ENCODE data around the gene PTPRZ1. TPM values are rescaled to one million over a fixed set of nuclear protein-coding genes. Genes with fewer than 3 reads are reported as not detected.

Gene PTPRZ1
- total and polyA plus RNA-seq, 12 donors, result 0.17 to 19.1 (median 1.2) TPM

DNA sequence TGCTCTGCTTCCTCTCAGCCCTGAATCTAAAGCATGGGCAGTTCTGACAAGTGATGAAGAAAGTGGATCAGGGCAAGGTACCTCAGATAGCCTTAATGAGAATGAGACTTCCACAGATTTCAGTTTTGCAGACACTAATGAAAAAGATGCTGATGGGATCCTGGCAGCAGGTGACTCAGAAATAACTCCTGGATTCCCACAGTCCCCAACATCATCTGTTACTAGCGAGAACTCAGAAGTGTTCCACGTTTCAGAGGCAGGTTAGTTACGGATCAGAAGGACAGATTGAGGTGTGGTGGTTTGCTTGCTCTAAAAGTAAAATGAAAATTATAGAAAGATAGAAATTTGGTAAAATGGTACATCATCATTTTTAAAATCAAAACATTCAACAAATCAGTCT, 140.7 kb downstream of the PTPRZ1 start:
- no peaks in the 10 kb centered on the region for H3K4me1 ChIP-seq (replicated peaks in 1 of 2)
- H3K27ac ChIP-seq, result no peak overlapping the region
- H3K4me3 ChIP-seq, result no peak overlapping the region
- 71 to 86% (median 82%) methylated on average over 3 of the region's 3 CpGs for WGBS, 4 donors
- no peaks in the 10 kb centered on the region for H3K9me3 ChIP-seq (replicated peaks in 1 of 3)
- no peak for DNase-seq
- H3K27me3 ChIP-seq, result no peaks in the 10 kb centered on the region
- TF ChIP-seq, protein P1, sequence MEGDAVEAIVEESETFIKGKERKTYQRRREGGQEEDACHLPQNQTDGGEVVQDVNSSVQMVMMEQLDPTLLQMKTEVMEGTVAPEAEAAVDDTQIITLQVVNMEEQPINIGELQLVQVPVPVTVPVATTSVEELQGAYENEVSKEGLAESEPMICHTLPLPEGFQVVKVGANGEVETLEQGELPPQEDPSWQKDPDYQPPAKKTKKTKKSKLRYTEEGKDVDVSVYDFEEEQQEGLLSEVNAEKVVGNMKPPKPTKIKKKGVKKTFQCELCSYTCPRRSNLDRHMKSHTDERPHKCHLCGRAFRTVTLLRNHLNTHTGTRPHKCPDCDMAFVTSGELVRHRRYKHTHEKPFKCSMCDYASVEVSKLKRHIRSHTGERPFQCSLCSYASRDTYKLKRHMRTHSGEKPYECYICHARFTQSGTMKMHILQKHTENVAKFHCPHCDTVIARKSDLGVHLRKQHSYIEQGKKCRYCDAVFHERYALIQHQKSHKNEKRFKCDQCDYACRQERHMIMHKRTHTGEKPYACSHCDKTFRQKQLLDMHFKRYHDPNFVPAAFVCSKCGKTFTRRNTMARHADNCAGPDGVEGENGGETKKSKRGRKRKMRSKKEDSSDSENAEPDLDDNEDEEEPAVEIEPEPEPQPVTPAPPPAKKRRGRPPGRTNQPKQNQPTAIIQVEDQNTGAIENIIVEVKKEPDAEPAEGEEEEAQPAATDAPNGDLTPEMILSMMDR (IDR thresholded peaks at IDR 0.05), result no peak
- TF ChIP-seq POLR2A (IDR thresholded peaks at IDR 0.05), result no peak
- intact Hi-C loops (cut with DNase I), result no loop called here
- H3K36me3 ChIP-seq (replicated peaks in 1 of 2), result no peaks in the 10 kb centered on the region

DNA sequence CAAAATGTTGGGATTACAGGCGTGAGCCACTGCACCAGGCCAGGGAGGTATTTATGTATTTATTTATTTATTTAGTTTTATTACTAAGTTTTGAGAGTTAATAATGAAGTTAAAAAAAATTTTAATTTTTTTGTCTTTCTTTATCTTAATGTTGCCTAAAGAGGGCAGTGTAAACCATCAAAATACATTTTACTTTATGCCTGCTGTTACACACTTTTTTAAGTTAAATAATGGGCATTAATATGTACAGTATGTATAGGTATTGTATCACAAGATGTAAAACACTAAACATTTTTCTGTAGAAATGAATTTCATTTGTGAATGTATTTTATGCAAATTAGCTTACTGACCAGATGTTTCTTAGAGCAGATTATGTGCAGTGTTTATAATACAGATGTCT, 141.7 kb downstream of the PTPRZ1 start:
- H3K4me1 ChIP-seq (replicated peaks in 1 of 2), result no peaks in the 10 kb centered on the region
- TF ChIP-seq, protein P1 (IDR thresholded peaks at IDR 0.05), result no peak
- no peak for TF ChIP-seq POLR2A (IDR thresholded peaks at IDR 0.05)
- no peak for DNase-seq
- H3K9me3 ChIP-seq (replicated peaks in 1 of 3), result no peaks in the 10 kb centered on the region
- no peak overlapping the region for H3K4me3 ChIP-seq
- 82 to 93% (median 92%) methylated on average over 1 of the region's 1 CpG for WGBS, 4 donors
- no peak overlapping the region for H3K27ac ChIP-seq
- no peaks in the 10 kb centered on the region for H3K27me3 ChIP-seq
- H3K36me3 ChIP-seq (replicated peaks in 1 of 2), result no peaks in the 10 kb centered on the region
- intact Hi-C loops (cut with DNase I), result no loop called here

DNA sequence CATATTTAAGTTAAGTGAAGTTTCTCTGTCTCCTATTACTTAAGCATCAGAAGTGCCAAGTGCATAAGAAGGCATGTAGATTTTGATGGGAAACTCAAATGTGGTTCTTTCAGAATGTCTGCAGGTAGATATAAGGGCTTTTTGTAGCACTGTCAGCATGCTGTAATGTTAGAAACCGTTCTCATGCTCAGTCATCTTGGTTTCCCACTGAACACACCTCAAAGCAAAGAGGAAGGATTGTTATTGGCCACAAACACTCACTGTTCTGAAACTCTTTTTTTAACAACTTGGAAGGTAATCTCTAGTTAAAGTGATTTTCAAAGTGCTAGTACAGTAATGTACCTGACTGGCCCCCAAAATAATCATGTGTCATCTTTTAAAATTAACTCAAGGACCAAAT, 145.1 kb downstream of the PTPRZ1 start:
- no peaks in the 10 kb centered on the region for H3K27me3 ChIP-seq
- H3K27ac ChIP-seq, result no peak overlapping the region
- no peak for TF ChIP-seq POLR2A (IDR thresholded peaks at IDR 0.05)
- TF ChIP-seq, protein P1 (IDR thresholded peaks at IDR 0.05), result no peak
- no peaks in the 10 kb centered on the region for H3K9me3 ChIP-seq (replicated peaks in 1 of 3)
- no peaks in the 10 kb centered on the region for H3K36me3 ChIP-seq (replicated peaks in 1 of 2)
- no peak overlapping the region for H3K4me3 ChIP-seq
- intact Hi-C loops (cut with DNase I), result no loop called here
- WGBS, 4 donors, result 74 to 87% (median 77%) methylated on average over 1 of the region's 1 CpG
- no peak for DNase-seq
- no peaks in the 10 kb centered on the region for H3K4me1 ChIP-seq (replicated peaks in 1 of 2)

DNA sequence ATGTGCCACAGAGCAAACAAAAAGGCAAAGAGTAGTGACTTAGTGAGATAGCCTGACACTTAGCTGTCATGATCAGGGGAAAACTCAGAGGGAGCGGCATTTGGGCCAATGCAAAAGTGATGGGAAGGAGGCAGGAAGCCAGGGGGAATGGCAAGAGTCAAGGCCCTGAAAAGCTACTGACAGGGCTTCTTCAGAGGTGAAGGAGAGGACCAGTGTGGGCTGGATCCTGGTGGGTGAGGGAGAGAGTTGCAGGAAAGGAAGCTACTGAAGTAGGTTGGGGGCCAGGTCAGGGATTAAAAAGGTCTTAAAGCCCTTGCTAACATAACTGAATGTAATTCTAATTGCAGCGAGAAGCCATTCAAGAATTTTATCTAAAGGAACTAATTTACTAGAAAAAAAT, 154.1 kb downstream of the PTPRZ1 start:
- H3K9me3 ChIP-seq (replicated peaks in 1 of 3), result no peaks in the 10 kb centered on the region
- H3K27ac ChIP-seq, result no peak overlapping the region
- intact Hi-C loops (cut with DNase I), result no loop called here
- WGBS, 4 donors, result 88 to 92% (median 91%) methylated on average over 2 of the region's 2 CpGs
- H3K27me3 ChIP-seq, result no peaks in the 10 kb centered on the region
- H3K4me3 ChIP-seq, result no peak overlapping the region
- no peaks in the 10 kb centered on the region for H3K36me3 ChIP-seq (replicated peaks in 1 of 2)
- TF ChIP-seq POLR2A (IDR thresholded peaks at IDR 0.05), result no peak
- TF ChIP-seq, protein P1 (IDR thresholded peaks at IDR 0.05), result no peak
- no peak for DNase-seq
- H3K4me1 ChIP-seq (replicated peaks in 1 of 2), result no peaks in the 10 kb centered on the region

Data from adrenal gland (tissue), 12 donors.